Fibroblast of villous mesenchyme (primary cell): ENCODE measurements around the gene POU2F1. TPM values are rescaled to one million over a fixed set of nuclear protein-coding genes. Genes with fewer than 3 reads are reported as not detected.

Experiments used
- DNase-seq: peaks from one replicate; pipeline ENCODE4 v3.0.0-alpha.2; 2010; ENCODE audit warnings: low read depth
- H3K4me3 ChIP-seq: 2 replicates; pipeline ENCODE4 v1.5.1; 2011; ENCODE audit warnings: low read depth, mild to moderate bottlenecking, low read length
- CTCF ChIP-seq: IDR thresholded peaks from 2 replicates; pipeline ENCODE4 v1.5.1; 2012; ENCODE audit warnings: low read depth, mild to moderate bottlenecking, low read length; ENCODE audit not compliant: insufficient read depth
- total RNA-seq: library from RNA; depleted of rRNA; stranded (reverse); fragments of >200 nt; gene quantifications from 2 replicates; pipeline ENCODE4 v1.2.3, GENCODE V29; 2012

The POU2F1 gene
- total RNA-seq, 1 donor, result 6.9 TPM

DNA sequence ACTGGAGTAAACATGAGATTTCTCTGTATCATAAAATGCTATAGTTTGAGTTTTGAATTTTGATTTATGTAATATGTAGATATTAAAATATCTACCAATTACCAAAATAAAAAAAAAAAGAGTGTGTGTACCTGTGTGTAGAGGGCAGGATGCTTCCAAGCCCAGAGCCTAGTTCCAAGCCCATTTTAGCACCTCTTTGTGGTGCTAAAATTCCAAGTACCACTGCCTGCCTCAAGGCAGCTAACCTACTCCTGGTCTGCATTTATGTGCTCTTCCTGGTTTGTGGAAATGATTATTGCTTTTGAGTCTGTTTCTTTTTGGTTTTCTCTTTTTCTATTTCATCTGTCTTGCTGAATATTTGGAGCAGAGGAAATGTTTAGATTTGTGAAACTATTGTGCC lies 8.7 kb upstream of the POU2F1 start:
- H3K4me3 ChIP-seq, result no peak overlapping the region
- TF ChIP-seq CTCF, result no peak
- DNase-seq, result no peak

- no peak overlapping the region for H3K4me3 ChIP-seq
- no peak for TF ChIP-seq CTCF
Measured at GRCh38 chr1:167216809-167217208, 3.9 kb upstream of the POU2F1 start.

GRCh38 chr1:167219194-167219593 lies 1.5 kb upstream of the POU2F1 start:
- no peak for TF ChIP-seq CTCF
- DNase-seq, result no peak
- peak overlapping the region; percentile 98 for H3K4me3 ChIP-seq

More at GRCh38 chr1:167216809-167217208, 3.9 kb upstream of the POU2F1 start:
- no peak for DNase-seq

GRCh38 chr1:167219646-167220536 lies 795 bp upstream of the POU2F1 start:
- no peak for TF ChIP-seq CTCF
- peak overlapping the region; percentile 98 for H3K4me3 ChIP-seq
- peak; percentile 73 for DNase-seq

GRCh38 chr1:167221126-167221737 lies 546 bp downstream of the POU2F1 start:
- peak overlapping the region; percentile 79 for H3K4me3 ChIP-seq
- peak; percentile 3 for DNase-seq
- TF ChIP-seq CTCF, result no peak

GRCh38 chr1:167221738-167222610 lies 1.3 kb downstream of the POU2F1 start:
- DNase-seq, result peak; percentile 84
- TF ChIP-seq CTCF, result no peak
- peak overlapping the region; percentile 79 for H3K4me3 ChIP-seq
